OCI-LY7 (cell line): ENCODE results near the gene EGFR.

ENCODE experiments used
- EZH2phosphoT487 ChIP-seq: fragments of 200-600 bp; sonication (generic); IDR thresholded peaks from 2 replicates; pipeline ENCODE4 v1.6.1; 2018; ENCODE audit warnings: low read depth, borderline replicate concordance, mild to moderate bottlenecking, mixed run types, antibody characterized with exemption, low read length, moderate library complexity, mixed read lengths
- TF ChIP-seq, protein P1 (sequence below): fragments of 200-600 bp; sonication (generic); conservative IDR thresholded peaks from 2 replicates; pipeline ENCODE4 v1.5.1; 2014; ENCODE audit warnings: mild to moderate bottlenecking, antibody characterized with exemption, low read length, moderate library complexity, mixed read lengths

DNA sequence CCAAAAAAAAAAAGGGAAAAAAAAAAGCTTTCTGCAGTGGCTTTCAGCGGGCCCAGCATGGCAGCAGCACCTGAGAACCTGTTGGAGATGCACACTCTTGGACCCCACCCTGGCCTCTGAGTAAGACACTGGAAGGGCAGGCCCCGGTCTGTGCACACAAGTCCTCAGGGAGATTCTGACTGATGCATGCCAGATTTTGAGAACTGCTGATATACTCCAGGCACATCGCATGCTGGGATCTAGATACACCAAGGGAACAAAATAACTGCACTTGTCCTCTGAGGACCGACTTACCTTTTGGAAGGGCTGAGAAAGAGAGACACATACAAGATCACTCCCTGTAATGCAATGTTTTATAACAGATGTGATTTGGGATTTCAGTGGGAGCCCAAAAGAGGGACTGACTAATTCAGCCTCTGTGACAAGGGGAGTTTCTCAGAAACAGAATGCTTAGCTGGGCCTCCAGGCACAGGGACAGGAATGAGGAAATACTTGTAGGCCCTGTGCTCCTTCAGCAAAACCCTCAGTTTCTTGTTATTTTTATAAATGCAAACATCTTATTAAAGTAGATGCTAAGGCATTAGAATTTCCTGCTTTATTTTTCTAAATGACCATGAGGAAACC lies 8.2 kb downstream of the EGFR start:
- TF ChIP-seq, protein P1, sequence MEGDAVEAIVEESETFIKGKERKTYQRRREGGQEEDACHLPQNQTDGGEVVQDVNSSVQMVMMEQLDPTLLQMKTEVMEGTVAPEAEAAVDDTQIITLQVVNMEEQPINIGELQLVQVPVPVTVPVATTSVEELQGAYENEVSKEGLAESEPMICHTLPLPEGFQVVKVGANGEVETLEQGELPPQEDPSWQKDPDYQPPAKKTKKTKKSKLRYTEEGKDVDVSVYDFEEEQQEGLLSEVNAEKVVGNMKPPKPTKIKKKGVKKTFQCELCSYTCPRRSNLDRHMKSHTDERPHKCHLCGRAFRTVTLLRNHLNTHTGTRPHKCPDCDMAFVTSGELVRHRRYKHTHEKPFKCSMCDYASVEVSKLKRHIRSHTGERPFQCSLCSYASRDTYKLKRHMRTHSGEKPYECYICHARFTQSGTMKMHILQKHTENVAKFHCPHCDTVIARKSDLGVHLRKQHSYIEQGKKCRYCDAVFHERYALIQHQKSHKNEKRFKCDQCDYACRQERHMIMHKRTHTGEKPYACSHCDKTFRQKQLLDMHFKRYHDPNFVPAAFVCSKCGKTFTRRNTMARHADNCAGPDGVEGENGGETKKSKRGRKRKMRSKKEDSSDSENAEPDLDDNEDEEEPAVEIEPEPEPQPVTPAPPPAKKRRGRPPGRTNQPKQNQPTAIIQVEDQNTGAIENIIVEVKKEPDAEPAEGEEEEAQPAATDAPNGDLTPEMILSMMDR = no peak
- TF ChIP-seq EZH2phosphoT487 = no peak
